ENCODE results near the gene FBN3. TPM values are rescaled to one million over a fixed set of nuclear protein-coding genes. Genes with fewer than 3 reads are reported as not detected.

FBN3 gene
- total RNA-seq, 1 experiment from 2014 or later = not detected

GRCh38 chr19:8022275-8022674 lies 127.1 kb downstream of the FBN3 start:
- DNase-seq (ENCODE audit: low spot score) = no peak

GRCh38 chr19:8021374-8021773 lies 128.0 kb downstream of the FBN3 start:
- no peak for DNase-seq (ENCODE audit: low spot score)

GRCh38 chr19:8020681-8021080 lies 128.7 kb downstream of the FBN3 start:
- no peak for DNase-seq (ENCODE audit: low spot score)

GRCh38 chr19:8017808-8018207 lies 131.6 kb downstream of the FBN3 start:
- DNase-seq (ENCODE audit: low spot score) = no peak

Other genes starting within 250 kb of the FBN3 start
- gene MAP2K7, start 245.7 kb downstream of the FBN3 start, total RNA-seq (2014; rRNA removed; shearing (Covaris generic)) = 2.9 and 4.2 TPM in 2 replicates
- not detected in 2 replicates for gene TGFBR3L, start 234.8 kb downstream of the FBN3 start, total RNA-seq (2014; rRNA removed; shearing (Covaris generic))
- 23.5 and 27.0 TPM in 2 replicates for gene SNAPC2, start 229.3 kb downstream of the FBN3 start, total RNA-seq (2014; rRNA removed; shearing (Covaris generic))
- 3.6 and 11.5 TPM in 2 replicates for gene CTXN1, start 223.5 kb downstream of the FBN3 start, total RNA-seq (2014; rRNA removed; shearing (Covaris generic))
- gene TIMM44, start 205.9 kb downstream of the FBN3 start, total RNA-seq (2014; rRNA removed; shearing (Covaris generic)) = 64.9 and 86.8 TPM in 2 replicates
- gene ELAVL1, start 144.0 kb downstream of the FBN3 start, total RNA-seq (2014; rRNA removed; shearing (Covaris generic)) = 61.0 and 71.7 TPM in 2 replicates
- gene CCL25, start 96.8 kb downstream of the FBN3 start, total RNA-seq (2014; rRNA removed; shearing (Covaris generic)) = not detected in 2 replicates
- gene CERS4, start 59.8 kb upstream of the FBN3 start, total RNA-seq (2014; rRNA removed; shearing (Covaris generic)) = 12.7 and 13.9 TPM in 2 replicates
- 210 and 214 TPM in 2 replicates for gene CD320, start 158.8 kb upstream of the FBN3 start, total RNA-seq (2014; rRNA removed; shearing (Covaris generic))
- gene NDUFA7, start 171.8 kb upstream of the FBN3 start, total RNA-seq (2014; rRNA removed; shearing (Covaris generic)) = 57.7 and 71.5 TPM in 2 replicates
- gene RPS28, start 171.9 kb upstream of the FBN3 start, total RNA-seq (2014; rRNA removed; shearing (Covaris generic)) = 318 and 344 TPM in 2 replicates
- gene KANK3, start 193.7 kb upstream of the FBN3 start, total RNA-seq (2014; rRNA removed; shearing (Covaris generic)) = 0.04 and 0.12 TPM in 2 replicates
- gene ANGPTL4, start 214.6 kb upstream of the FBN3 start, total RNA-seq (2014; rRNA removed; shearing (Covaris generic)) = 0.19 TPM in 1 of 2 replicates, not detected in the other
- 9.9 and 11.8 TPM in 2 replicates for gene RAB11B, start 240.8 kb upstream of the FBN3 start, total RNA-seq (2014; rRNA removed; shearing (Covaris generic))